H1 (cell line): ENCODE results near the gene RAD51C. TPM values are rescaled to one million over a fixed set of nuclear protein-coding genes. Genes with fewer than 3 reads are reported as not detected.
"Not testable (repeated sequence)": the region's sequence is repeated elsewhere in the genome, so short reads cannot be mapped to it uniquely, and the experiment has no call there.

Experiments used
- CTCF ChIA-PET: fragments of 300-600 bp; sonication (Branson Sonifier 250); formaldehyde crosslinking; loops from one replicate; lab custom pipeline; 2021; ENCODE audit not compliant: partially characterized antibody; lab: Charles Lee
- POLR2A ChIA-PET: fragments of 300-600 bp; sonication (Branson Sonifier 250); formaldehyde crosslinking; loops from one replicate; lab custom pipeline; 2021; ENCODE audit warnings: inconsistent platforms; ENCODE audit not compliant: partially characterized antibody; lab: Charles Lee
- DNase-seq, 2 experiments: peaks; one replicate each; pipeline versions ENCODE4 v3.0.0 to v3.0.0-alpha.2; 2010 to 2022; ENCODE audit warnings: low spot score in 2 of 2, low read depth in 1 of 2, mixed read lengths in 1 of 2
- FAIRE-seq: peaks from 2 replicates; lab custom pipeline; 2011; peaks lifted over from hg19 to GRCh38; lab: Jason Lieb, UNC
- H2AFZ ChIP-seq: 2 replicates; pipeline ENCODE4 v1.8.1; 2012; ENCODE audit warnings: low read length, inconsistent platforms
- H2AK5ac ChIP-seq: 2 replicates; pipeline ENCODE4 v1.6.1; 2013; ENCODE audit warnings: low read depth, low read length
- H2BK120ac ChIP-seq: replicated peaks from 2 replicates; pipeline ENCODE3; 2013; ENCODE audit warnings: low read depth, low read length, inconsistent platforms
- H2BK12ac ChIP-seq: 2 replicates; pipeline ENCODE4 v1.6.1; 2013; ENCODE audit warnings: low read depth, low read length
- H2BK15ac ChIP-seq: 2 replicates; pipeline ENCODE4 v1.6.1; 2013; ENCODE audit warnings: low read length
- H2BK20ac ChIP-seq: 2 replicates; pipeline ENCODE4 v1.6.1; 2013; ENCODE audit warnings: low read length
- H2BK5ac ChIP-seq: 2 replicates; pipeline ENCODE4 v1.6.1; 2013; ENCODE audit warnings: low read depth, low read length
- H3K14ac ChIP-seq: 2 replicates; pipeline ENCODE4 v1.6.1; 2013; ENCODE audit warnings: inconsistent platforms; ENCODE audit not compliant: insufficient read length
- H3K18ac ChIP-seq: 2 replicates; pipeline ENCODE4 v1.6.1; 2013; ENCODE audit warnings: low read length; ENCODE audit errors: extremely low read depth
- H3K23ac ChIP-seq: 2 replicates; pipeline ENCODE4 v1.6.1; 2013; ENCODE audit warnings: inconsistent platforms; ENCODE audit not compliant: insufficient read length
- H3K23me2 ChIP-seq: 2 replicates; pipeline ENCODE4 v1.6.1; 2013; ENCODE audit warnings: low read depth, low read length
- H3K27ac ChIP-seq: 2 replicates; pipeline ENCODE4 v1.6.1; 2011; ENCODE audit warnings: low read depth, low read length, inconsistent platforms
- H3K27me3 ChIP-seq, 4 experiments: replicated peaks in 1 of 4; 1 replicate in 1 of 4; 2 replicates in 3 of 4; pipeline versions ENCODE4 v1.6.1 to v1.8.1; 2011 to 2013; ENCODE audit warnings: low read length in 3 of 4, mild to moderate bottlenecking in 3 of 4, inconsistent platforms in 2 of 4, mixed read lengths in 2 of 4, moderate library complexity in 1 of 4; ENCODE audit not compliant: control insufficient read depth in 3 of 4, insufficient read depth in 3 of 4; ENCODE audit errors: extremely low read depth in 1 of 4
- H3K36me3 ChIP-seq, 4 experiments: 2 replicates each; pipeline versions ENCODE4 v1.6.1 to v1.8.1; 2011 to 2013; ENCODE audit warnings: mild to moderate bottlenecking in 4 of 4, low read length in 3 of 4, moderate library complexity in 2 of 4, control low read depth in 1 of 4, inconsistent platforms in 1 of 4; ENCODE audit not compliant: insufficient read depth in 4 of 4, control insufficient read depth in 2 of 4
- H3K4ac ChIP-seq: replicated peaks from 2 replicates; pipeline ENCODE3; 2013; ENCODE audit warnings: low read length, low read depth, mixed read lengths, inconsistent platforms; ENCODE audit not compliant: insufficient read length
- H3K4me1 ChIP-seq, 4 experiments: replicated peaks in 1 of 4; 1 replicate in 1 of 4; 2 replicates in 3 of 4; pipeline versions ENCODE4 v1.6.1 to v1.8.1; 2011 to 2013; ENCODE audit warnings: low read length in 3 of 4, inconsistent platforms in 2 of 4, mixed read lengths in 1 of 4; ENCODE audit not compliant: insufficient read depth in 4 of 4, control insufficient read depth in 3 of 4
- H3K4me2 ChIP-seq, 2 experiments: 2 replicates each; pipeline versions ENCODE4 v1.6.1 to v1.8.1; 2011 to 2013; ENCODE audit warnings: low read depth in 2 of 2, low read length in 2 of 2, control low read depth in 1 of 2, inconsistent platforms in 1 of 2, mild to moderate bottlenecking in 1 of 2; ENCODE audit not compliant: insufficient read depth in 1 of 2
- H3K4me3 ChIP-seq, 4 experiments: fragments of 200-600, 300-600 bp in 1 of 4; sonication (generic), shearing (Covaris generic), sonication (Bioruptor Twin) in 1 of 4; 2 replicates each; pipeline versions ENCODE4 v1.5.1 to v1.8.1; 2011 to 2016; ENCODE audit warnings: low read length in 4 of 4, low read depth in 3 of 4, control low read depth in 2 of 4, inconsistent platforms in 2 of 4, mild to moderate bottlenecking in 2 of 4, mixed read lengths in 1 of 4, moderate library complexity in 1 of 4; ENCODE audit not compliant: insufficient read depth in 2 of 4; ENCODE audit errors: extremely low read depth in 1 of 4
- H3K56ac ChIP-seq: replicated peaks from 2 replicates; pipeline ENCODE3; 2013; ENCODE audit warnings: low read depth, mild to moderate bottlenecking, mixed read lengths, low read length, inconsistent platforms; ENCODE audit not compliant: insufficient read length
- H3K79me1 ChIP-seq: 2 replicates; pipeline ENCODE4 v1.6.1; 2013; ENCODE audit warnings: low read depth, low read length, control low read depth
- H3K79me2 ChIP-seq, 2 experiments: 2 replicates each; pipeline versions ENCODE4 v1.6.1 to v1.8.1; 2012 to 2013; ENCODE audit warnings: low read length in 2 of 2, mild to moderate bottlenecking in 2 of 2, inconsistent platforms in 1 of 2; ENCODE audit not compliant: insufficient read depth in 2 of 2, control insufficient read depth in 1 of 2
- H3K9ac ChIP-seq, 4 experiments: replicated peaks in 1 of 4; 1 replicate in 1 of 4; 2 replicates in 3 of 4; pipeline versions ENCODE4 v1.6.1 to v1.8.1; 2011 to 2013; ENCODE audit warnings: low read depth in 3 of 4, low read length in 3 of 4, control low read depth in 2 of 4, mild to moderate bottlenecking in 2 of 4, moderate library complexity in 2 of 4, inconsistent platforms in 1 of 4; ENCODE audit errors: extremely low read depth in 1 of 4
- H3K9me3 ChIP-seq, 2 experiments: 2 replicates each; pipeline versions ENCODE4 v1.6.1 to v1.8.1; 2012 to 2013; ENCODE audit warnings: mild to moderate bottlenecking in 2 of 2, moderate library complexity in 2 of 2, control low read depth in 1 of 2, inconsistent platforms in 1 of 2, low read depth in 1 of 2, low read length in 1 of 2, mixed read lengths in 1 of 2; ENCODE audit not compliant: insufficient read depth in 2 of 2
- H4K20me1 ChIP-seq, 2 experiments: replicated peaks in 1 of 2; 2 replicates each; pipeline versions ENCODE3 to v1.8.1; 2011 to 2013; ENCODE audit warnings: inconsistent platforms in 2 of 2, low read length in 2 of 2, mild to moderate bottlenecking in 1 of 2; ENCODE audit not compliant: insufficient read depth in 2 of 2, control insufficient read depth in 1 of 2
- H4K5ac ChIP-seq: 2 replicates; pipeline ENCODE4 v1.6.1; 2013; ENCODE audit warnings: low read length, low read depth, mixed read lengths, inconsistent platforms; ENCODE audit not compliant: insufficient read length
- H4K8ac ChIP-seq: 2 replicates; pipeline ENCODE4 v1.8.0; 2013; ENCODE audit warnings: mild to moderate bottlenecking, moderate library complexity, low read length, inconsistent platforms; ENCODE audit not compliant: insufficient read depth; ENCODE audit errors: extremely low read depth
- H4K91ac ChIP-seq: replicated peaks from 2 replicates; pipeline ENCODE3; 2013; ENCODE audit warnings: low read length, mixed read lengths, inconsistent platforms; ENCODE audit not compliant: insufficient read length
- polyA plus RNA-seq, 7 experiments: library from polyadenylated mRNA; depleted of rRNA in 3 of 7; stranded (reverse) in 5 of 7; unstranded in 2 of 7; fragments of >200 nt in 5 of 7; fragments of 200-250 nt in 2 of 7; gene quantifications; 1 replicate in 5 of 7; 2 replicates in 1 of 7; 4 replicates in 1 of 7; pipeline versions ENCODE4 v1.2.1 to v1.2.3, GENCODE V29; 2011 to 2013; ENCODE audit warnings: missing spikeins in 2 of 7, mixed read lengths in 2 of 7
- total RNA-seq: library from RNA; stranded (reverse); fragmentation: NEBNext Ultra II Directional; extraction: Animal tissue kit (Norgen Biotek cat#: 25700); gene quantifications from 2 replicates; pipeline ENCODE4 v1.2.1, GENCODE V29; 2021

Gene RAD51C
- total and polyA plus RNA-seq, 2 of the 8 experiments (the other 6 are each of a cell fraction or from before 2014, with no cell fraction given) = 10.4 to 21.7 TPM

GRCh38 chr17:58749627-58750026 lies 57.2 kb downstream of the RAD51C start:
- H2BK15ac ChIP-seq, H3K9me3 ChIP-seq, H2AFZ ChIP-seq, POLR2A ChIA-PET, H2AK5ac ChIP-seq, H2BK120ac ChIP-seq, H3K4me2 ChIP-seq, H3K79me1 ChIP-seq, H3K56ac ChIP-seq, H4K91ac ChIP-seq, H3K4ac ChIP-seq, H3K27ac ChIP-seq, H3K18ac ChIP-seq, FAIRE-seq, H3K9ac ChIP-seq, H3K27me3 ChIP-seq, H2BK12ac ChIP-seq, H3K23ac ChIP-seq, H2BK20ac ChIP-seq, H3K23me2 ChIP-seq, H4K8ac ChIP-seq, H3K79me2 ChIP-seq, H4K5ac ChIP-seq, H3K4me3 ChIP-seq, H3K14ac ChIP-seq, H3K36me3 ChIP-seq, H2BK5ac ChIP-seq, DNase-seq, H4K20me1 ChIP-seq, H3K4me1 ChIP-seq: not testable (repeated sequence)
- CTCF ChIA-PET = interaction anchor here (0.6 kb wide), 2 partner anchors 50 to 162 kb away, joined by 3 read pairs; no protein-coding TSS in a partner anchor
